HG03175 (cell line): ENCODE results near the gene CSF2.

Experiments
- ATAC-seq: cut with Tn5 transposase; IDR thresholded peaks from one replicate; pipeline ENCODE4 v1.9.1; 2021; ENCODE audit warnings: mild to moderate bottlenecking, moderate library complexity; ENCODE audit not compliant: unreplicated experiment

Gene CSF2

DNA sequence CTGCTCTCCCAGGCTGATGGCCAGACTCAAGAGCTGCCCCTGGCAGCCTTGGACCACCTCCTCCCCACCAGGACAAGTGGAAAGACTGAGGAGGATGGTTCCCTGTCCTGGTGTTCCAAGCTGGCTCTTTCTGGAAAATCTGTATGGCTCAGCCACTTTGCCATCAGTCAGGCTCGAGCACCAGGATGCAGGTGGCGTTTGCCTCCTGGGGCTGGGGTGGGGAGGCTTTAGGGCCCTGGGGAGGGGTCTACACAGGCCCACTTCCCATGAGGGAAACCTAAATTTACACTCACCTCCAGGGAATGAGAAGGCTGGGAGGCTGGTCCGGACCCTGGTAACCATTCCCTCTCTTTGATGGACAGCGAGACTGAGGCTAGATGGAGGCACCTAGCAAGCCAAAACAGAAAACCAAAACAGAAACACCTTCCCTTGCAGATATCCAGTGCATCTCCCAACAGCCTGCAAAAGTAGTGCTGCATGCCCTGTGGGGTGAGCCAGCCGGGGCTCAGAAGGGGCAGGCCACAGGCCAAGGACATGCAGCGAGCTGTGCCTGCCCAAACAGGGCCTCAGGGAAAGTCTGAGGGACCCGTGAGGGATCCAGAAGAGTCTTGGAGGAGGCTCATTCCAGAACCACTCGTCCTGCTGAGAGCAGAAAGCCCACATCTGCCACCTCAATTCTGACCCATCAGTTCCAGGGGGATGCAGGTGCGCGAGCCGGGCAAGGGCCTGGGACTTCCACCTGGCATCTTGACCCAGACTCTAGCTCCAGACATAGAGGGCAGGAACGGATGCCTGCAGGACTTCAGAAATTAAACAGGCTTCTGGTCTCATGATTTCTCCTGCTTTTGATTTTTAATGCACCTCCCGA is 5.4 kb upstream of the CSF2 start:
- ATAC-seq: no peak

- ATAC-seq: no peak
Observed at GRCh38 chr5:132069561-132069960, 4.0 kb upstream of the CSF2 start.

- ATAC-seq: no peak
Observed at GRCh38 chr5:132069994-132070393, 3.6 kb upstream of the CSF2 start.

- no peak for ATAC-seq
Observed at GRCh38 chr5:132070460-132071337, 2.9 kb upstream of the CSF2 start.

DNA sequence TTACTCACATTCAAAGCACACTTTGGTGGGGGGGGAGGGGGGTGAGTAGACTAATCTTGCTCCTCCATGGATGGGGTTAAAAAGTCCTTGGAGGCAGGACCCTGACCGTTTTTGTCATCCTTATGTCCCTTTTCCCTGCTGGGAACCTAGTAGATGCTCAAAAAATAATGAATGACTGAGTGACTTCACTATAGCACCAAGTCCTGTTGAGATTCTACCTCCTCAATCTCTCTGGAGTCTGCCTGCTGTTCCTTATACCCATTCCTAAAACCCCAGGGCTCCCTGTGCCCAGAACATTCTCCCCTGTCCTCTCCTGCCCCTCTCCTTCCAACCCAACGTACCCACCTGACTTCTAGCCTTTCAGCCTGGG is 2.3 kb upstream of the CSF2 start:
- ATAC-seq: no peak

- no peak for ATAC-seq
Observed at GRCh38 chr5:132072070-132072469, 1.5 kb upstream of the CSF2 start.

- no peak for ATAC-seq
Observed at GRCh38 chr5:132072528-132072927, 1.1 kb upstream of the CSF2 start.

- ATAC-seq: no peak
Observed at GRCh38 chr5:132074091-132074771, 642 bp downstream of the CSF2 start.

- ATAC-seq: no peak
Observed at GRCh38 chr5:132074772-132075718, 1.5 kb downstream of the CSF2 start.

- ATAC-seq: no peak
Observed at GRCh38 chr5:132075719-132076077, 2.1 kb downstream of the CSF2 start.

- no peak for ATAC-seq
Observed at GRCh38 chr5:132076202-132076830, 2.7 kb downstream of the CSF2 start.

DNA sequence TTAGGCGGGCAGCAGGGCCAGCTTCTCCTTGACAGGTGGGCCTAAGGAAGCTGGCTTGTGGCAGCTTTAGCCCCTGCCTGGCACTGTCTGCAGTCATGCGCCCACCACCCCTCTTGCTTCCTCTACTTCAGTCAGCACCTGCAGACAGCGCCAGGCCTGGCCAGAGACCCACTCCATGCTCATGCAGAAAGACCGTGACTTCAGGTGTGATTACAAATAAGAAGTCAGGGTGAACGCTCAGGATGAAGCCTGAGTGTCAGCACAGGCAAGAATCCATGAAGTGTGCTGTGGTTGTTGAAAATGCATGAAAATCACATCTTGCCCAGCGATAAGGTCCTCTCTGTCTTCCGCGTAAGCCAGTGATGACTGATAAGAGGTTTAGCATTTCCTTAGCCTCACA is 3.4 kb downstream of the CSF2 start:
- ATAC-seq: no peak

- no peak for ATAC-seq
Observed at GRCh38 chr5:132079081-132079480, 5.5 kb downstream of the CSF2 start.

- no peak for ATAC-seq
Observed at GRCh38 chr5:132079619-132080018, 6.0 kb downstream of the CSF2 start.

DNA sequence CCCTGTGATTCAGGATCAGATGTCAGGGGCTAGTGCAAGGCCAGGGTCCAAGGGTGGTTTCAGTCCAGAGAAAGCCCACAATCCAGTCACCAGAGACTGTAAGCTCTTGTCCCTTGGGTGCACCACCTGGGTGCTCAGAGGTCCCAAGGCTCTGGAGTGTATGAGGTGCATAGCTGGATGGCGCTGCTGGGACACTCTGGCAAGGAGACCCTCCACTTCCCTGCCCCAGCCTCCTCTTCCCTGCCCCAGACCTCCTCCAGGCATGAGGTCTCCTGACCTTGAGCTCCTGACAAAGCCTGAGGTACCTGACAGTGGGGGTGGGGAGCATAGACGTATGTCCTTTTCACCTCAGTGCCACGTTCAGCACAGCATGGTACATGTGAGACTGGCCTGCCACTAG is 7.0 kb downstream of the CSF2 start:
- no peak for ATAC-seq

DNA sequence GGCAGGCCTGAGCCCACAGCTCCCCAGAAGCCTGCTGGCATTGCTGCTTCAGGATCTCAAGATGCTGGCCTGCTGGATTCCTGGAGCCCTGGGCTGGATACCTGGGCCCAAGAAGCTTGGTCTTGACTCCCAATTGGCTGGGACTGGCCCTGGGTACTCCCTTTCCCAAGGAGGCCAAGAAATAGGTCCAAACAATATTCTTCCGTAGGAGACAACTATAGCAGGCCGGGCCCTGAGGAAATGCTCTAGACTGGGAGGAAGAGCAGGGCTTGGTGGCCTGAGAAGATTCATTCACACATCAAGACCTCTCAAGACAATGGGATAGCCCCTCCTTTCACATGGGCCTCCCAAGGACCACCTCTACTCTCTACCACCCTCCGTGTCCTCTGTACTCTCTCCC is 7.9 kb downstream of the CSF2 start:
- no peak for ATAC-seq

GRCh38 chr5:132082329-132083023 is 8.9 kb downstream of the CSF2 start:
- ATAC-seq: no peak

- no peak for ATAC-seq
Observed at GRCh38 chr5:132083071-132083678, 9.6 kb downstream of the CSF2 start.

DNA sequence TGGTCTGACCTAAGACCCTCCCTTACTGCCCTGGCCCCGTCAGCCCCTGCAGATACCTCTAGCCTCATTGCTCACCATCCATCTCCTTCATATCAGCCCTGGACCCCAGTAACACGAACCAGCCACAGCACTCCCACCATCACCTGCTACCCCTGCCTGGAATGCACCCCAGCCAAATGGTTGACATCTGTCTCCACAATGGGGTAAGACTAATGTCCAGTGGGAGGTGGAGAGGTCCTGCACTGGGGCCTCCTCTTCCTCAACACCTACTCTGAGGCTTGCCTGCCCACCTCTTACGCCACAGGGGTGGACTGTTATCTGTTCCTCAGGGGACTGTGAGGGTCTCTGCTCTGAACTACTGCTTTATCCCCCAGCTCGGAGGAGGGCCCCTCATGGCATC is 12.1 kb downstream of the CSF2 start:
- no peak for ATAC-seq
